ENCODE results near the gene LRRC74A. TPM values are rescaled to one million over a fixed set of nuclear protein-coding genes. Genes with fewer than 3 reads are reported as not detected.

LRRC74A gene
- total and polyA plus RNA-seq, 9 of the 15 experiments (the other 6 are each of a cell fraction or from before 2014, with no cell fraction given), result not detected

- TF ChIP-seq, protein P1, sequence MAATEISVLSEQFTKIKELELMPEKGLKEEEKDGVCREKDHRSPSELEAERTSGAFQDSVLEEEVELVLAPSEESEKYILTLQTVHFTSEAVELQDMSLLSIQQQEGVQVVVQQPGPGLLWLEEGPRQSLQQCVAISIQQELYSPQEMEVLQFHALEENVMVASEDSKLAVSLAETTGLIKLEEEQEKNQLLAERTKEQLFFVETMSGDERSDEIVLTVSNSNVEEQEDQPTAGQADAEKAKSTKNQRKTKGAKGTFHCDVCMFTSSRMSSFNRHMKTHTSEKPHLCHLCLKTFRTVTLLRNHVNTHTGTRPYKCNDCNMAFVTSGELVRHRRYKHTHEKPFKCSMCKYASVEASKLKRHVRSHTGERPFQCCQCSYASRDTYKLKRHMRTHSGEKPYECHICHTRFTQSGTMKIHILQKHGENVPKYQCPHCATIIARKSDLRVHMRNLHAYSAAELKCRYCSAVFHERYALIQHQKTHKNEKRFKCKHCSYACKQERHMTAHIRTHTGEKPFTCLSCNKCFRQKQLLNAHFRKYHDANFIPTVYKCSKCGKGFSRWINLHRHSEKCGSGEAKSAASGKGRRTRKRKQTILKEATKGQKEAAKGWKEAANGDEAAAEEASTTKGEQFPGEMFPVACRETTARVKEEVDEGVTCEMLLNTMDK (IDR thresholded peaks at IDR 0.05; ENCODE audit: borderline replicate concordance, insufficient read depth, low read depth, low read length, poor library complexity, severe bottlenecking), result no peak
These were observed 46.2 kb upstream of the LRRC74A start (continued) for GRCh38 chr14:76780058-76780345.

- Histone ChIP-seq H3K4me1 (replicated peaks in 1 of 2; ENCODE audit: control insufficient read depth in 2 of 2, insufficient read depth in 2 of 2, low read length in 2 of 2) (peaks cover 15 to 27% of the 10 kb centered on the region in 2 experiments), H4K20me1 (replicated peaks; ENCODE audit: control insufficient read depth, insufficient read depth, low read length) (no peaks in the 10 kb centered on the region), H3K9ac (ENCODE audit: insufficient read depth in 1 of 2, low read depth in 2 of 2, low read length in 2 of 2) (no peak overlapping the region), H3K9me3 (replicated peaks; ENCODE audit: control insufficient read depth, insufficient read depth, low read depth, low read length) (no peaks in the 10 kb centered on the region), H3K27me3 (ENCODE audit: control insufficient read depth in 2 of 2, insufficient read depth in 2 of 2, low read length in 2 of 2) (no peaks in the 10 kb centered on the region), H2AFZ (ENCODE audit: low read depth, low read length) (no peak overlapping the region), H3K79me2 (ENCODE audit: control insufficient read depth, insufficient read depth, low read length) (no peaks in the 10 kb centered on the region), H3K4me3 (no peak overlapping the region), H3K36me3 (ENCODE audit: control insufficient read depth, insufficient read depth, low read length) (peaks cover 10% of the 10 kb centered on the region; the same call in 2 of the 3 replicates), H3K27ac (ENCODE audit: extremely low read depth, low read depth, low read length) (no peak overlapping the region; the same call in 2 of the 3 replicates), H3K4me2 (ENCODE audit: insufficient read depth, low read length) (no peak overlapping the region), H3K9me1 (ENCODE audit: control insufficient read depth, insufficient read depth, low read length) (no peaks in the 10 kb centered on the region)
- DNase-seq (ENCODE audit: extremely low read depth in 1 of 4, low spot score in 3 of 4), result no peak
- ChIA-PET CTCF (ENCODE audit: low intra/inter-chr PET ratio) (no interaction called here), POLR2A (interaction anchor here (0.6 to 1.0 kb wide), 3 partner anchors 11 to 32 kb away, joined by 3 to 4 read pairs (median 3); no protein-coding TSS in a partner anchor)
- in situ Hi-C loops (cut with MboI) (loop anchor here (5.0 kb wide), 1 partner anchor 68 kb away; no protein-coding TSS in a partner anchor), intact Hi-C loops (cut with micrococcal nuclease) (no loop called here)
- no TSS peak for BruUV-seq (replicated peaks)
- ATAC-seq, result no peak
- no peak for FAIRE-seq
- WGBS (ENCODE audit: insufficient coverage, low coverage, missing lambda C conversion rate), result 49% methylated on average over 3 of the region's 5 CpGs
- no peak for TF ChIP-seq PML (IDR thresholded peaks at IDR 0.05; ENCODE audit: low read length)
- no peak for TF ChIP-seq PRDM10 (IDR thresholded peaks at IDR 0.05; ENCODE audit: partially characterized antibody)
- TF ChIP-seq NELFE (IDR thresholded peaks at IDR 0.05; ENCODE audit: insufficient read depth, insufficient read length), result no peak
- no peak for TF ChIP-seq SMARCC2 (IDR thresholded peaks at IDR 0.05; ENCODE audit: low read depth)
- no peak for TF ChIP-seq ZNF436 (CRISPR knock-in tag; IDR thresholded peaks at IDR 0.05)
- TF ChIP-seq ZNF785 (CRISPR knock-in tag; IDR thresholded peaks at IDR 0.05), result no peak
- no peak for TF ChIP-seq THRAP3 (IDR thresholded peaks at IDR 0.05; ENCODE audit: borderline replicate concordance)
- TF ChIP-seq MAZ (CRISPR knock-in tag; conservative IDR thresholded peaks at IDR 0.05 in 1 of 2, IDR thresholded peaks at IDR 0.05 in 1 of 2), result no peak
- TF ChIP-seq ZFP1 (CRISPR knock-in tag; IDR thresholded peaks at IDR 0.05), result no peak
- TF ChIP-seq FOXK1 (CRISPR knock-in tag; IDR thresholded peaks at IDR 0.05; ENCODE audit: borderline replicate concordance), result no peak
- TF ChIP-seq PRMT5 (CRISPR knock-in tag; IDR thresholded peaks at IDR 0.05), result no peak
- no peak for TF ChIP-seq KLF16 (IDR thresholded peaks at IDR 0.05)
- no peak for TF ChIP-seq THRB (CRISPR knock-in tag; conservative IDR thresholded peaks at IDR 0.05)
These were observed 45.8 kb upstream of the LRRC74A start for GRCh38 chr14:76780360-76780759.

Data from K562 (cell line).